ENCODE data around the gene PSAP. TPM values are rescaled to one million over a fixed set of nuclear protein-coding genes. Genes with fewer than 3 reads are reported as not detected.
A peak's percentile ranks its signal among the peaks of the same experiment; 100 is the strongest.

PSAP gene
- total RNA-seq, 3 donors from 2014 or later = 96.4 to 125 (median 97.9) TPM

- DNase-seq (no peak), ATAC-seq (no peak)
- no peaks in the 10 kb centered on the region for H3K4me1 Mint-ChIP-seq (ENCODE audit: low read depth)
- H3K9me3 Mint-ChIP-seq = no peaks in the 10 kb centered on the region
- H3K27me3 Mint-ChIP-seq (ENCODE audit: low read depth) = no peaks in the 10 kb centered on the region
- H3K36me3 Mint-ChIP-seq (ENCODE audit: insufficient read depth) = no peaks in the 10 kb centered on the region
- no peak overlapping the region for H3K4me3 Mint-ChIP-seq
Measured at GRCh38 chr10:71806704-71807556, 44.1 kb downstream of the PSAP start.

DNA sequence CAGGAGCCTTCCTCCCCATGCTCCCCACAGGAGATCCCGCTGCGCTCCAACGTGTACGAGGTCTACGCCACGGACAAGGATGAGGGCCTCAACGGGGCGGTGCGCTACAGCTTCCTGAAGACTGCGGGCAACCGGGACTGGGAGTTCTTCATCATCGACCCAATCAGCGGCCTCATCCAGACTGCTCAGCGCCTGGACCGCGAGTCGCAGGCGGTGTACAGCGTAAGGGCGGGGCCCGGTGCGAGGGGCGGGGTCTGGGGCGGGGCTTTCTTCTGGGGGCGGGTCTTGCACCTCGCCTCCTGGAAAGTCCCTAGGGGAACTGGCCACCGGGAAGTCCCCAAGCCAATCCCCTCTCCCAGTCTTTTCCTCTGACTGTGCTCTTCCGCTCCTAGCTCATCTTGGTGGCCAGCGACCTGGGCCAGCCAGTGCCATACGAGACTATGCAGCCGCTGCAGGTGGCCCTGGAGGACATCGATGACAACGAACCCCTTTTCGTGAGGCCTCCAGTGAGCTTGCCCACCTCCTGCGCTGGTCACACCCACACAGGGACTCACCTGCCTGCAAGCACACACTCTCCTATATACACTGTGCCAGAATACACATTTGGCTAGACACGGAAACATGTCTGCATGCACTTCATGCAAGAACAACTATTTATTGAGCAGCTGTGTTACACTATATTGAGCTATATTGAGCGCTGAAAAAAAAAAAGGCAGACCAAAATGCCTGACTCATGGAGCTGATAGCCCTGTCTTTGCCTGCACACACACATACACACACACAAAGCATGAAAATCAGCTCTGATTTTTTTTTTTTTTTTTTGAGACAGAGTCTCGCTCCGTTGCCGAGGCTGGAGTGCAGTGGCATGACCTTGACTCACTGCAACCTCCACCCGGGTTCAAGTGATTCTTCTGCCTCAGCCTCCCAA lies 45.0 kb downstream of the PSAP start:
- ATAC-seq (no peak), DNase-seq (no peak)
- no peaks in the 10 kb centered on the region for H3K36me3 Mint-ChIP-seq (ENCODE audit: insufficient read depth)
- no peaks in the 10 kb centered on the region for H3K27me3 Mint-ChIP-seq (ENCODE audit: low read depth)
- H3K4me1 Mint-ChIP-seq (ENCODE audit: low read depth) = no peaks in the 10 kb centered on the region
- no peaks in the 10 kb centered on the region for H3K9me3 Mint-ChIP-seq
- no peak overlapping the region for H3K4me3 Mint-ChIP-seq

- no peak for ATAC-seq
- Mint-ChIP-seq H3K4me1 (ENCODE audit: low read depth) (no peaks in the 10 kb centered on the region), H3K36me3 (ENCODE audit: insufficient read depth) (no peaks in the 10 kb centered on the region), H3K27me3 (ENCODE audit: low read depth) (no peaks in the 10 kb centered on the region), H3K9me3 (no peaks in the 10 kb centered on the region), H3K4me3 (no peak overlapping the region)
- DNase-seq = no peak
Measured at GRCh38 chr10:71804077-71804476, 47.0 kb downstream of the PSAP start.

GRCh38 chr10:71802715-71803488 lies 48.1 kb downstream of the PSAP start:
- H3K4me1 Mint-ChIP-seq (ENCODE audit: low read depth) = no peaks in the 10 kb centered on the region
- no peak overlapping the region for H3K4me3 Mint-ChIP-seq
- no peaks in the 10 kb centered on the region for H3K9me3 Mint-ChIP-seq
- H3K36me3 Mint-ChIP-seq (ENCODE audit: insufficient read depth) = no peaks in the 10 kb centered on the region
- H3K27me3 Mint-ChIP-seq (ENCODE audit: low read depth) = no peaks in the 10 kb centered on the region
- ATAC-seq (no peak), DNase-seq (no peak)

- H3K27me3 Mint-ChIP-seq (ENCODE audit: low read depth) = no peaks in the 10 kb centered on the region
- ATAC-seq (no peak), DNase-seq (no peak)
- no peaks in the 10 kb centered on the region for H3K36me3 Mint-ChIP-seq (ENCODE audit: insufficient read depth)
- H3K4me3 Mint-ChIP-seq = no peak overlapping the region
- H3K9me3 Mint-ChIP-seq = no peaks in the 10 kb centered on the region
- peaks cover 5% of the 10 kb centered on the region for H3K4me1 Mint-ChIP-seq (ENCODE audit: low read depth)
Measured at GRCh38 chr10:71802235-71802634, 48.8 kb downstream of the PSAP start.

- ATAC-seq (no peak), DNase-seq (no peak)
- Mint-ChIP-seq H3K4me1 (ENCODE audit: low read depth) (peaks cover 8% of the 10 kb centered on the region), H3K36me3 (ENCODE audit: insufficient read depth) (no peaks in the 10 kb centered on the region), H3K9me3 (no peaks in the 10 kb centered on the region), H3K27me3 (ENCODE audit: low read depth) (no peaks in the 10 kb centered on the region), H3K4me3 (no peak overlapping the region)
Measured at GRCh38 chr10:71801361-71801760, 49.7 kb downstream of the PSAP start.

GRCh38 chr10:71799608-71800453 lies 51.2 kb downstream of the PSAP start:
- ATAC-seq = no peak
- no peak overlapping the region for H3K4me3 Mint-ChIP-seq
- no peak for DNase-seq
- no peaks in the 10 kb centered on the region for H3K36me3 Mint-ChIP-seq (ENCODE audit: insufficient read depth)
- no peaks in the 10 kb centered on the region for H3K27me3 Mint-ChIP-seq (ENCODE audit: low read depth)
- H3K4me1 Mint-ChIP-seq (ENCODE audit: low read depth) = peaks cover 8% of the 10 kb centered on the region
- H3K9me3 Mint-ChIP-seq = no peaks in the 10 kb centered on the region

DNA sequence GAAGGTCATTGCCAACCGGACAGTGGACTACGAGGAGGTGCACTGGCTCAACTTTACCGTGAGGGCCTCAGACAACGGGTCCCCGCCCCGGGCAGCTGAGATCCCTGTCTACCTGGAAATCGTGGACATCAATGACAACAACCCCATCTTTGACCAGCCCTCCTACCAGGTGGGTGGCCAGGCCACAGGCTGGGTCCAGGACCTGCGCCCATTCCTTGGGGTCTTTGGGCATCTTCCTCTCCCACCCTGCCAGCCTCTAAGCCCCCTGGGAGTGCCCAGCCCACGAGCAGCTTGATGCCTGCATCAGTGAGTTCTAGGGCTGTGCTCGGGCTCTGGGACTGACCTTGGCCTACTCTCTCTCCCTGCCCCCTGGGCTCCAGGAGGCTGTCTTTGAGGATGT lies 51.9 kb downstream of the PSAP start:
- H3K9me3 Mint-ChIP-seq = no peaks in the 10 kb centered on the region
- no peaks in the 10 kb centered on the region for H3K36me3 Mint-ChIP-seq (ENCODE audit: insufficient read depth)
- ATAC-seq = no peak
- H3K4me3 Mint-ChIP-seq = no peak overlapping the region
- no peaks in the 10 kb centered on the region for H3K27me3 Mint-ChIP-seq (ENCODE audit: low read depth)
- DNase-seq = no peak
- H3K4me1 Mint-ChIP-seq (ENCODE audit: low read depth) = peaks cover 8% of the 10 kb centered on the region

DNA sequence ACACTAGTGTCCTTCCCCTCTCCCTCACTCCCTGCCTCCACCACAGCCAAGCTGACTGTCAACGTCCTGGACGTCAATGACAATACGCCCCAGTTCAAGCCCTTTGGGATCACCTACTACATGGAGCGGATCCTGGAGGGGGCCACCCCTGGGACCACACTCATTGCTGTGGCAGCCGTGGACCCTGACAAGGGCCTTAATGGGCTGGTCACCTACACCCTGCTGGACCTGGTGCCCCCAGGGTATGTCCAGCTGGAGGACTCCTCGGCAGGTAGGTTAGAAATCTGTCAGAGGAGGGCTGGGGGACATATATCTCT lies 52.8 kb downstream of the PSAP start:
- H3K9me3 Mint-ChIP-seq = no peaks in the 10 kb centered on the region
- H3K4me3 Mint-ChIP-seq = no peak overlapping the region
- peaks cover 3% of the 10 kb centered on the region for H3K36me3 Mint-ChIP-seq (ENCODE audit: insufficient read depth)
- peaks cover 8% of the 10 kb centered on the region for H3K4me1 Mint-ChIP-seq (ENCODE audit: low read depth)
- peaks cover 5% of the 10 kb centered on the region for H3K27me3 Mint-ChIP-seq (ENCODE audit: low read depth)
- DNase-seq = no peak
- ATAC-seq = no peak

DNA sequence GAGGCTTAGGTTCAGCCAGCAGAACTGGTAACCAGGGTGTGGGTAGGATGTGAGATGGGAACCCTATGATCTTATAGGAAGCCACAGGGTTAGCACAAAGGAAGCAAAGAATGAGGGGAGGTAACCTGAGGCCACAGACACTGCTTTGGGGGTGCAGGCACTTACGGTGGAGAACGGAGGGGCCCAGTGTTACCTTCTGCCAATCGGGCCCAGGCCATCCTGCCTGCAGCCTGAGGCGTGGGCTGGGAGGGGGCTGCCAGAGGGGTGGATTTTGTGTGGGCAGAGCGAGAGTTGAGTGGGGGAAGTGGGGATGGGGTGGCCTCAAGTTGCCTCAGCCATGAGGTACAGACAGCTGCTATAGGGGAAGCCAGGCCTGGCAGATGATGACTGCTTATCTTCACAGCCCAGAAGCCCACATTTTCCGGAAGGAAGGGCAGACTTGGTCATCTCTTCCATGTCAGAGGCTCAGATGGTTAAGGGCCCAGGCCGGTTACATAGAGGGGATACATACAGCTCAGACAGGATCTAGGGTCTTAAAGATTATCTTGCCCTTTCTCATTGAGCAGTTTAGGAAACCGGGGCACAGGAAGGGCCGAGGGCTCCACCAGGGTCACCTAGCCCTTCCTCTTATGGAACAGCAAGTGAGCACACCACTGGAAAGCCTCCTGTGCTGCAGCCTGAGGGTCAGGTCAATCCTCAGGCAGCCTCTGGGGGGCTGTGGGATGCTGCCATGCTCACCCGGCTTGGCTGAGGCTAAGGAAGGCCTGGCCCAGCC lies 53.3 kb downstream of the PSAP start:
- ATAC-seq (peak; percentile 37 to 48), DNase-seq (no peak)
- Mint-ChIP-seq H3K36me3 (ENCODE audit: insufficient read depth) (peaks cover 3% of the 10 kb centered on the region), H3K27me3 (ENCODE audit: low read depth) (peaks cover 5% of the 10 kb centered on the region), H3K4me1 (ENCODE audit: low read depth) (peaks cover 8% of the 10 kb centered on the region), H3K4me3 (no peak overlapping the region), H3K9me3 (no peaks in the 10 kb centered on the region)

GRCh38 chr10:71796749-71797405 lies 54.2 kb downstream of the PSAP start:
- peaks cover 5% of the 10 kb centered on the region for H3K27me3 Mint-ChIP-seq (ENCODE audit: low read depth)
- H3K4me3 Mint-ChIP-seq = no peak overlapping the region
- H3K4me1 Mint-ChIP-seq (ENCODE audit: low read depth) = peaks cover 8% of the 10 kb centered on the region
- peak in 1 of 2 donors; percentile 18 for ATAC-seq
- H3K36me3 Mint-ChIP-seq (ENCODE audit: insufficient read depth) = peaks cover 3% of the 10 kb centered on the region
- H3K9me3 Mint-ChIP-seq = no peaks in the 10 kb centered on the region
- DNase-seq = no peak

DNA sequence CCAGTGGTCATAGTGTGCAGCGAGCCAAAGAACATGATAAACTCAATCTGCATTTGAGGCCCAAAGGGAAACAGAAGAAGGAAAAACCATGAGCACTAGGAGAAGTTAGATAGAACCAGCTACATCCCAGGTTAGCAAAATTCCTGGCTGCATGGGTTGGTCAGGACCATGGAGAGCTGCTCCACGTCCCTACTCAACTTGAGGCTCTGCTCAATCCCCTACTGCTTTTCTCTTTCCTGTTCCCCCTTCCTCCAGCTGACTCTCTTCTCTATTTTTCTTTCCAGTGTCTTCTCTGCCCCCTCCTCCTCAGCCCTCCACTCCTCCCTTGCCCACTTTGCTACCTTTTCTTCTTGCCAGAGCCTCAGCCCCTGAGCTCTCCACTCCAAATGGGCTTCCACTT lies 55.8 kb downstream of the PSAP start:
- peaks cover 11% of the 10 kb centered on the region for H3K4me1 Mint-ChIP-seq (ENCODE audit: low read depth)
- ATAC-seq (no peak), DNase-seq (no peak)
- H3K27me3 Mint-ChIP-seq (ENCODE audit: low read depth) = peaks cover 5% of the 10 kb centered on the region
- no peaks in the 10 kb centered on the region for H3K9me3 Mint-ChIP-seq
- H3K4me3 Mint-ChIP-seq = no peak overlapping the region
- peaks cover 3% of the 10 kb centered on the region for H3K36me3 Mint-ChIP-seq (ENCODE audit: insufficient read depth)
